NCI-H2171 (cell line): ENCODE results near the gene NUP93.

Experiments
- DNase-seq: peaks from one replicate; lab custom pipeline; 2025; lab: John Stamatoyannopoulos, UW

Gene NUP93

DNA sequence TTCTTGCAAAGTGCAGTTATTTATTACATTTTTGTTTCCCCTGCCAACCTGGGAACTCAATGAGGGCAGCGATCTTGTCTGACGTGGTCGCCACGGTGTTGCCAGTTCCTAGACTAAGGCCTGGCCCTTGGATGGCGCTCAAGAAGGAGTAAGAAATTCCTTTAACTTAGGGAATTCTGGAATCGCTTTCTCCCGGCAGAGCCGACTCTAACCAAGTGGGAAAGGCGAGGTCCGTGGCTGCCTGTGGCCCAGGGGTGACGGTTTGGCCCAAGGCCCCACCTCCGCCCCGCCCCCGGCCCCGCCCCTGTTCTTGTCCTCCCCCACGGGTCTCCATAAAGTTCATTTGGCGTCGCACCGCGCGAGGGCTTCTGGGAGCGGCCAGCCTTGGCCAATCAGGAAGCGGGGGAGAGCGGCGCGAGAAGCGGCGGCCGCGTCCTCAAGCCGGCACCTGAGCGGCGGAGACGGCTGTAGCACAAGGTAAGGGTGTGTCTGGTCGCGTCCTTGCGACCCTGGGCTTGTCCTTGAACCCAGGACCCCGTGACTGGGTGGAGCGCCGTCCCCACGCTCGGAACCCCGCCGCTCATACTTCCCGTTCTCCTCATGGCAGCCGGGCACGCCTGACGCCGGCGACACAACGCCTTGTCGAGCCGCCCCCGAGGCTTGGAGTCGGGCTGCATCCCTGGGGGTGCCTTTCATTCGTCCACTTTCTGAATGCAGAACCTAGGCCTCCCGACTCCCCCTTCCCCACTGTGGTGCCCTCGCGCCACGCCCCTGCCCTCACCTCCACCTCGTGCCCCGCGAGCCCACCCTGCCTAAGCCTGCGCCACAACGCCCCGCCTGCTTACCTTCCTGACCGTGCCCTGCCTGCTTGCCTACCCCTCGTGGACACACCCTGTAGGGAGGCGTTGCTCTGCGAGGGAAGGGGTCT, at the start of gene NUP93:
Gene NUP93, plus strand, starts transcription at position 395 of the 928 bp plus-strand sequence. CDS start 18,119 bp downstream, outside the sequence.
- peak; percentile 95 for DNase-seq

GRCh38 chr16:56681939-56682702, 47.8 kb upstream of the NUP93 start, which contains the start of gene MT1X:
Gene MT1X, plus strand, starts transcription at chr16:56682470. Its CDS starts 71 bp downstream, at chr16:56682541.
- DNase-seq = peak; percentile 88

- no peak for DNase-seq
Observed at GRCh38 chr16:56682703-56683397, 47.1 kb upstream of the NUP93 start.

GRCh38 chr16:56683424-56684172, 46.3 kb upstream of the NUP93 start:
- DNase-seq = no peak

DNA sequence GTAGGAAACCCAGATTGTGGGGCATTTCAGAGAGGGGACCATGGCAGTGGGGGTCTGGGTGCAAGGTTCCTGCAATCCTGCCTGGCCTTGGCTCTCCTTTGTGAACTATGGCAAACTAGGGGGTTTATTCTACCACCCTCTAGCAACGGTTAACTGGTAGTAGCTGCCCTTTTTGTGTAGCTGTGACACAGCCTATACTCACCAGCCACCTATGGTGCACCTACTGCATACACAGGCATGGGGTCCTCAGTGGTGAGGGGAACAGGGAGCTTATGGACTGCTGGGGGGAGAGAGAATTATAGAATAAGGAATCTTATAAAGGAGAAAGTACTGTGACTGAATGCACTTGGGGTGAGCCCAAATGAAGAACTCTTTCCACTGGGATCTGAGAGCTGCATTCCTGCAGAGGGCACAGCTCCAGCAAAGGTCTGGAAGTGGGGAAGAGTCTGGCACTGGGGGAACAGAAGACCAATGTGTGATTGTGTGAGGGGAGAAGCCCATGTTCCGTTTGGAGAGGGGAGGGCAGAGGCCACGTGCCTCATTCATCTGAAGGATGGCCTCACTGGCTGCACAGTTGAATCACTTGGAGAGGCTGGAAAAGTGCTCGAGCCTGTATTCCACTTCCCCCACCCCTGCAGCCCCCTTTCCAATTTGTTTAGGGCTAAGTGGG, 45.5 kb upstream of the NUP93 start:
- DNase-seq = no peak

DNA sequence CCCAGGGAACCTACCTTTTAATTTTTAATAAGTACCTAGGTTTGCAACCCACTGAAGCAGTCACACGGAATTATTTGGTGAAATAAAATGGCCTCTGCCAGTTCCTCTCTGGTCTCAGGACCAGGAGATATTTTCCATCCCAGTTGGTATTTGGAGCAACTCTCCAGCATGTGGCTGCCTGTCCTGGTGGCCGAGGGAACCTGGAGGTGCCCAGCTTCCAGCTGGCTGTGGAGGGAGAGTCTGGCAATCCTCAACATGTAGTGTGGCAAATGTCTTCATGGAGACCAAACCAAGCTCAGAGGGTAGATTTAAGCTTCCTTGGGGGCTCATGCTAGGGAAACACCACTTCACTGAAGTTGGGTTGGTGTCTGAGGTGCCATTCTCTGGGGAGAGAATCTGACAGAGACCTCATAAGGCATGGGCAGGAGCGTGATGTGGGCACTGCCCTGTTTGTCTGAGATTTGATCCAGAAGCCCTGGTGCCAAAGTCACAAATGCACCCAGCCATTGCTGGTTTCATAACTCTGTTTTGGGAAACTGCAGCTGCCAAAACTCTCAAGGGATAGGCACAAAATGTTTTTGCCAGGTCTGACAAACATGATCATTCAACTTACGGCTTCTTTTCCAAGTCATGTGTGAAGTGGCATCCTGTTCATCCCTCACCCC, 44.9 kb upstream of the NUP93 start:
- DNase-seq = no peak

GRCh38 chr16:56686758-56687157, 43.2 kb upstream of the NUP93 start:
- no peak for DNase-seq

DNA sequence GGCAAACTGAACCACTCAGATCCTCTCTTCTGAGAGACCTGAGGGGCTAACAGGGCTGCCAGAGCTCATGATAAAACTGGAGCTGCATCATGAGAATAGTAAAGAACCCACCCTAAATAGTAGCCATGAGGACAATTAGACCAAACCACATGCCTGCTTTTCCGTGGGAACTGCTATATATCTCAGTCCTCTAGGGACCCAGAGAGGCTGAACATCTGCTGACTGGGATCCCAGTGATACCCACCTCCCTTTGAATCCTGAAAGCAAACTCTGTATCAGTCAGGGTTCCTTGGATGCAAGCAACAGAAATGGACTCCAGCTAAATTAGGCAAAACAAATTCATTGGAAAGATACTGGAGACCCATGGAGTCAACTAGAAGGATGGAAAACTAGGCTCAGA, 41.2 kb upstream of the NUP93 start:
- DNase-seq = no peak

- no peak for DNase-seq
Observed at GRCh38 chr16:56689171-56689570, 40.8 kb upstream of the NUP93 start.

- DNase-seq = no peak
Observed at GRCh38 chr16:56690420-56691122, 39.4 kb upstream of the NUP93 start.

DNA sequence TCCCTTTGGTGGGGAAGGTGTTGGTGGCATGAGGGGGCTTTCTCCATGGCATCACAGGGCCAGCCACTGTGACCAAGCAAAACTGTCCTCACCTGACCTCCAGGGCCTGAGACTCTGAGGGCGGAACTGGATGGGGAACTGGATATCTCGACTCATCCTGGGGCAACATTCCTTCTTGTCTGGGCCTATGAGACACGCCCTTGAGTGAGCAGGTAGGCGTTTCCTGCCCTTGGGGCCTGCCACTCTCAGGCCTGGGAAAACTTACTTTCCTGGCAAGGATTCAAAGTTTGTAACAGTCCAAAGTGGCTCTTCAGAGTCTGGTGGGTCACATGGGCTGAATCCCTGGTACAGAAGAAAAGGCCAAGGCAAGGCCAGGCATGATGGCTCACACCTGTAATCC, 38.0 kb upstream of the NUP93 start:
- DNase-seq = no peak

DNA sequence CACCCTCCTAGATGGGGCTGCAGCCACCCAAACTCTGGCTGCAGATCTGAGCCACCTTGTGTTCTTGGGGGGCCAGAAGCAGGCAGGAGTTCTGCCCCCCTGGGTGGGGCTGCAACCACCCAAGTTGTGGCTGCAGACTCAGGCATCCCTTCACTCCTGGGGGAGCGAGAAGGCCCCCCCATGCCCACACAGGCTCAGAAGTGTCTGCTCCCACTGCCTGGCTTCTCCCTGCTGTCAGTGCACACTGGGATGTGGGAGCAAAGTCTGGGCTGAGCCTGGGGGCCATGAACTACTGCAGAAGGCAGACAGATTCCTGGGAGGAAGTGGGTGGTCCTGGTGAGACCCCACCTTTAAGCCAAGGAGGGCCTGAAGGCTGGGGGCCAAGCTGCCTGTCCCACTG, 34.7 kb upstream of the NUP93 start:
- DNase-seq = no peak

GRCh38 chr16:56697456-56698155, 32.3 kb upstream of the NUP93 start:
- DNase-seq = no peak

DNA sequence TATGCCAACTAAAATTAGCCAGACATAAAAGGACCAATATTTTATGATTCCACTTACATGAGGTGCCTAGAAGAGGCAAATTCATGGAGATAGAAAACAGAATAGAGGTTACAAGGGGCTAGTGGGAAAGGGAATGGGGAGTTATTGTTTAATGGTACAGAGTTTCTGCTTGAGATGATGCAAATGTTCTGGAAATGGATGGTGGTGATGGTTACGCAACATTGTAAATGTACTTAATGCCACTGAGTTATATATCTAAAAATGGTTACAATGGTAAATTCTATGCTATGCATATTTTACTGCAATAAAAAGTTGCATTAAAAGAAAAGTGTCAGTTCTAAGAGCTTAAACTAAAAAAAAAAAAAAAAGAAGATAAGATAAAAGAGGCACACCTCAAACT, 29.7 kb upstream of the NUP93 start:
- DNase-seq = no peak

- no peak for DNase-seq
Observed at GRCh38 chr16:56700631-56701030, 29.3 kb upstream of the NUP93 start.

- no peak for DNase-seq
Observed at GRCh38 chr16:56701534-56701933, 28.4 kb upstream of the NUP93 start.

- DNase-seq = no peak
Observed at GRCh38 chr16:56702836-56703235, 27.1 kb upstream of the NUP93 start.

- DNase-seq = no peak
Observed at GRCh38 chr16:56708525-56709442, 21.1 kb upstream of the NUP93 start.
